LNCaP clone FGC (cell line): ENCODE results near the gene ECEL1.
"Not testable (repeated sequence)": the region's sequence is repeated elsewhere in the genome, so short reads cannot be mapped to it uniquely, and the experiment has no call there.

Source experiments
- DNase-seq: peaks from one replicate; pipeline ENCODE4 v3.0.0-alpha.2; 2011; ENCODE audit warnings: low read depth
- H3K4me3 ChIP-seq: 2 replicates; pipeline ENCODE4 v1.5.1; 2011; ENCODE audit warnings: mild to moderate bottlenecking, low read depth, low read length, control low read depth
- CTCF ChIP-seq: IDR thresholded peaks from 2 replicates; pipeline ENCODE4 v1.5.1; 2012; ENCODE audit warnings: mild to moderate bottlenecking; ENCODE audit not compliant: control insufficient read depth, insufficient read depth; ENCODE audit errors: extremely low read depth

ECEL1 gene, protein sequence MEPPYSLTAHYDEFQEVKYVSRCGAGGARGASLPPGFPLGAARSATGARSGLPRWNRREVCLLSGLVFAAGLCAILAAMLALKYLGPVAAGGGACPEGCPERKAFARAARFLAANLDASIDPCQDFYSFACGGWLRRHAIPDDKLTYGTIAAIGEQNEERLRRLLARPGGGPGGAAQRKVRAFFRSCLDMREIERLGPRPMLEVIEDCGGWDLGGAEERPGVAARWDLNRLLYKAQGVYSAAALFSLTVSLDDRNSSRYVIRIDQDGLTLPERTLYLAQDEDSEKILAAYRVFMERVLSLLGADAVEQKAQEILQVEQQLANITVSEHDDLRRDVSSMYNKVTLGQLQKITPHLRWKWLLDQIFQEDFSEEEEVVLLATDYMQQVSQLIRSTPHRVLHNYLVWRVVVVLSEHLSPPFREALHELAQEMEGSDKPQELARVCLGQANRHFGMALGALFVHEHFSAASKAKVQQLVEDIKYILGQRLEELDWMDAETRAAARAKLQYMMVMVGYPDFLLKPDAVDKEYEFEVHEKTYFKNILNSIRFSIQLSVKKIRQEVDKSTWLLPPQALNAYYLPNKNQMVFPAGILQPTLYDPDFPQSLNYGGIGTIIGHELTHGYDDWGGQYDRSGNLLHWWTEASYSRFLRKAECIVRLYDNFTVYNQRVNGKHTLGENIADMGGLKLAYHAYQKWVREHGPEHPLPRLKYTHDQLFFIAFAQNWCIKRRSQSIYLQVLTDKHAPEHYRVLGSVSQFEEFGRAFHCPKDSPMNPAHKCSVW

DNA sequence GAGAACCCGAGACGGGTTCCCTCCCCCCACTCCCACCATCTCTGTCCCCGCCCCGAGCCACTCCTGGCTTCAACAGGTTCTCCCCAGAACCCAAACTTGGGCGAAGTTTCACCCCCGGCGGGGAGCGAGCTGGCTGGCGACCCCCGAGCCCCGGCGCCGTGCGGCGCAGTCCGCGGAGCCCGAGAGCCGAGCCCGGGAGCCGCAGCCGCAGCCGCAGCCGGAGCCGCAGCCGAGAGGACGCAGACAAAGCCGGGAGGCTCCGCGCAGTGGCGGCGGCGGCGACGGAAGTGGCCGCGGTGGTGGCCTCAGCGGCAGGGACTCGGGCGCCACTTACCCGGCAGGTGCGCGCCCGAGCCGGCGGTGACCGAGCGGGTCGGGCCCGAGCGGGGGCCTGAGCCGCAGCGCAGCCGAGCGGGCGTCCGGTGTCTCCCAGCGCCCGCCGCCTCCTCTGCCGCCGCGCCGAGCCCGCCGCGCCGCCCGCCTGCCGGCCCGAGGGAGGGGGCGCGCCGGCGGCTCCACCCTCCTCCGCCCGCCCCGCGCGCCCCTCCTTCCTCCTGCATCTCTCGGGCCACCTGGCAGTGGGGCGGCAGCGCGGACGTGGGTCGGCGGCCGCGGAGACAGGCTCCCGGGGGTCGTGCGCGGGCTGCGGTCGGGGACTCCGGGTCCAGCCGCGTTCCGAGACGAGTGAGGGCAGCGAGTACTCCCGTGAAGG lies at the start of gene ECEL1:
Gene ECEL1, minus strand, starts transcription at position 450 of the 712 bp plus-strand sequence. CDS start 1,181 bp downstream, outside the sequence.
- no peak within 1 kb of the TSS for H3K4me3 ChIP-seq
- DNase-seq: no peak
- no peak for TF ChIP-seq CTCF

GRCh38 chr2:232537079-232537478 lies 49.4 kb upstream of the ECEL1 start:
- TF ChIP-seq CTCF: 0 out of 2 replicates have a peak, but pooled peaks have one; percentile 2
- no peak for DNase-seq
- no peak overlapping the region for H3K4me3 ChIP-seq

DNA sequence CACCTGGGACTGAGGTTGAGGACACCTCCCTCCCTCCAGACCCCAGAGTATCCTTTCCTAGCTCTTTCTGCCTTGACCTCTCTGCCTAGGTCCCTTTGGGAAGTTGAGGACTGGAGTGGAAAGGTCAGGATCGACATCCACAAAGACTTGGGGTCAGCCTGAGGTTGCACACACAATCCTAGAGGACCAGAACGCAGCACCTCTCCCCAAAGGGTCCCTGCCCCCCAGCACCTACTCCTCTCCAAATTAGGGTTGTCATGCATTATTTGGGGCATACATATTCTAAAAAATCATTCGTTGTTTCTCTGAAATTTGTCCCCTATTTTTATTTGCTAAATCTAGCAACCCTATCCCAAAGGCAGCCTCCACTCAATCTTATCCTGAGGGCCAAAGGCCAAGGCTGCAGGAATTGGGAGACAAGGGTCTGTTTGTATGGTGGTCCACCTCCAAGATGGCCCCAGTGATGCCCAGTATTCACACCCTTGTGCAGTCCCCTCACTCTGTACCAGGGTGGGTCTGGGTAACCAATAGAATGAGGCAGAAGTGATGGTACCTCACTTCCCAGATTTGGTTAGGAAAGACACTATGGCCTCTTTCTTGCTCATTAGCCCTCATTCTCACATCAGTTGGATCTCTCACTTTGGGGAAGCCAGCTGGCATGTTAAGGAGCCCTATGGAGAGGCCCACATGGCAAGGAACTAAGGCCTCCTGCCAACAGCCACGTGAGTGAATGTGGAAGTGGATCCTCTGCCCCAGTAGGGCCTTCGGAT lies 48.3 kb upstream of the ECEL1 start:
- TF ChIP-seq CTCF: no peak
- H3K4me3 ChIP-seq: no peak overlapping the region
- DNase-seq: no peak

GRCh38 chr2:232534940-232535651 lies 47.5 kb upstream of the ECEL1 start:
- H3K4me3 ChIP-seq: no peak overlapping the region
- DNase-seq: no peak
- TF ChIP-seq CTCF: no peak

GRCh38 chr2:232533944-232534710 lies 46.5 kb upstream of the ECEL1 start:
- no peak for TF ChIP-seq CTCF
- no peak overlapping the region for H3K4me3 ChIP-seq
- no peak for DNase-seq

GRCh38 chr2:232532821-232533220 lies 45.2 kb upstream of the ECEL1 start:
- not testable (repeated sequence) for DNase-seq

More at GRCh38 chr2:232532821-232533220, 45.2 kb upstream of the ECEL1 start:
- H3K4me3 ChIP-seq: not testable (repeated sequence)
